GM12878 (cell line): ENCODE data around the gene SVOP. TPM values are rescaled to one million over a fixed set of nuclear protein-coding genes. Genes with fewer than 3 reads are reported as not detected.

Experiments used
- ATAC-seq: fragments of 200-7000 bp; cut with Tn5 transposase; 3 replicates; pipeline ENCODE4 v1.9.1; 2020; ENCODE audit warnings: mild to moderate bottlenecking, moderate library complexity
- BruUV-seq: library from RNA; stranded (reverse); fragments of 400-500 nt; replicated peaks from 2 replicates; lab custom pipeline; 2021; lab: Mats Ljungman, UMichigan
- CTCF ChIA-PET: fragments of 300-600 bp; sonication (Branson Sonifier 250); formaldehyde crosslinking; extraction: SDS; loops from one replicate; lab custom pipeline; 2021; ENCODE audit warnings: inconsistent platforms; lab: Yijun Ruan, JAX
- POLR2A ChIA-PET: fragments of 350-600 bp; formaldehyde crosslinking; extraction: SDS; loops from one replicate; lab custom pipeline; 2021; ENCODE audit warnings: inconsistent platforms; lab: Charles Lee
- RAD21 ChIA-PET: fragments of 300-600 bp; sonication (Branson Sonifier 250); formaldehyde crosslinking; loops from one replicate; lab custom pipeline; 2023; ENCODE audit warnings: antibody characterized with exemption; ENCODE audit not compliant: unreplicated experiment; lab: Charles Lee
- SMC1A ChIA-PET: fragments of 300-600 bp; sonication (Branson Sonifier 250); formaldehyde crosslinking; loops from one replicate; lab custom pipeline; 2023; ENCODE audit not compliant: unreplicated experiment, uncharacterized antibody; lab: Charles Lee
- DNase-seq: peaks from one replicate; pipeline ENCODE4 v3.0.0-alpha.2; 2011; ENCODE audit warnings: low read depth, low spot score
- FAIRE-seq: peaks from 3 replicates; lab custom pipeline; 2011; peaks lifted over from hg19 to GRCh38; lab: Jason Lieb, UNC
- H2AFZ ChIP-seq: 2 replicates; pipeline ENCODE4 v1.6.0; 2011; ENCODE audit warnings: low read depth, low read length, control low read depth; ENCODE audit not compliant: control insufficient read depth
- H3K27ac ChIP-seq: 2 replicates; pipeline ENCODE4 v1.5.1; 2011; ENCODE audit warnings: control low read depth; ENCODE audit not compliant: control insufficient read depth, insufficient read depth
- H3K27me3 ChIP-seq, 2 experiments: replicated peaks in 1 of 2; 2 replicates each; pipeline versions ENCODE4 v1.6.0 to v1.6.1; 2011; ENCODE audit warnings: low read length in 1 of 2; ENCODE audit not compliant: control insufficient read depth in 2 of 2, insufficient read depth in 2 of 2
- H3K36me3 ChIP-seq, 2 experiments: 2 replicates each; pipeline ENCODE4 v1.5.1; 2011; ENCODE audit warnings: low read length in 1 of 2; ENCODE audit not compliant: control insufficient read depth in 2 of 2, insufficient read depth in 2 of 2
- H3K4me1 ChIP-seq: 2 replicates; pipeline ENCODE4 v1.6.1; 2011; ENCODE audit warnings: mild to moderate bottlenecking, low read length, moderate library complexity, mixed read lengths; ENCODE audit not compliant: control insufficient read depth, insufficient read depth
- H3K4me2 ChIP-seq: 2 replicates; pipeline ENCODE4 v1.6.0; 2011; ENCODE audit warnings: control low read depth; ENCODE audit not compliant: control insufficient read depth, insufficient read depth
- H3K4me3 ChIP-seq: fragments of 200-600 bp; sonication (generic); 2 replicates; pipeline ENCODE4 v1.5.1; 2016
- H3K79me2 ChIP-seq: 2 replicates; pipeline ENCODE4 v1.6.0; 2011; ENCODE audit warnings: low read length; ENCODE audit not compliant: control insufficient read depth, insufficient read depth
- H3K9ac ChIP-seq: 2 replicates; pipeline ENCODE4 v1.8.0; 2011; ENCODE audit warnings: low read length, control low read depth, mixed read lengths; ENCODE audit not compliant: control insufficient read depth, insufficient read depth
- H3K9me3 ChIP-seq: replicated peaks from 3 replicates; pipeline ENCODE4 v1.5.1; 2011; ENCODE audit warnings: mild to moderate bottlenecking, low read length; ENCODE audit not compliant: control insufficient read depth, insufficient read depth
- H4K20me1 ChIP-seq: 2 replicates; pipeline ENCODE4 v1.6.0; 2011; ENCODE audit not compliant: control insufficient read depth, insufficient read depth
- E4F1 ChIP-seq: fragments of 450-650 bp; IDR thresholded peaks from 2 replicates; pipeline ENCODE4 v1.6.1; 2018; ENCODE audit warnings: borderline replicate concordance, mild to moderate bottlenecking; ENCODE audit not compliant: partially characterized antibody
- FOS ChIP-seq: IDR thresholded peaks from 3 replicates; pipeline ENCODE4 v1.6.1; 2011; ENCODE audit warnings: borderline replicate concordance; ENCODE audit not compliant: insufficient read length; ENCODE audit errors: extremely low read depth
- FOXM1 ChIP-seq: IDR thresholded peaks from 2 replicates; pipeline ENCODE4 v1.6.1; 2012; ENCODE audit warnings: low read depth, mild to moderate bottlenecking, inconsistent platforms, low read length, moderate library complexity
- HDAC2 ChIP-seq: fragments of 200-600 bp; sonication (generic); IDR thresholded peaks from 2 replicates; pipeline ENCODE4 v1.6.1; 2017
- JUND ChIP-seq: IDR thresholded peaks from 2 replicates; pipeline ENCODE4 v1.6.1; 2012; ENCODE audit warnings: low read depth, mild to moderate bottlenecking, low read length, improper control_type of control experiment, moderate library complexity
- KAT2A ChIP-seq: conservative IDR thresholded peaks from 2 replicates; pipeline ENCODE4 v1.6.1; 2011; ENCODE audit warnings: low read depth, low read length; ENCODE audit not compliant: control insufficient read depth
- MLLT1 ChIP-seq: fragments of 450-650 bp; IDR thresholded peaks from 2 replicates; pipeline ENCODE4 v1.6.1; 2016; ENCODE audit warnings: mild to moderate bottlenecking
- MYB ChIP-seq: fragments of 150-350 bp; IDR thresholded peaks from 2 replicates; pipeline ENCODE4 v1.6.1; 2014; ENCODE audit warnings: mild to moderate bottlenecking, low read depth, low read length, borderline replicate concordance
- MYC ChIP-seq: IDR thresholded peaks from 2 replicates; pipeline ENCODE4 v1.6.1; 2011; ENCODE audit warnings: mild to moderate bottlenecking, low read length, moderate library complexity, inconsistent platforms; ENCODE audit not compliant: insufficient read depth, insufficient replicate concordance, insufficient read length, severe bottlenecking
- NR2C1 ChIP-seq: fragments of 450-650 bp; IDR thresholded peaks from 2 replicates; pipeline ENCODE4 v1.6.1; 2017; ENCODE audit warnings: antibody characterized with exemption, mild to moderate bottlenecking, moderate library complexity
- PAX8 ChIP-seq: fragments of 450-650 bp; IDR thresholded peaks from 2 replicates; pipeline ENCODE4 v1.6.1; 2017; ENCODE audit warnings: mild to moderate bottlenecking, moderate library complexity
- TCF7 ChIP-seq: IDR thresholded peaks from 2 replicates; pipeline ENCODE4 v1.6.1; 2014; ENCODE audit warnings: antibody characterized with exemption, borderline replicate concordance
- ZZZ3 ChIP-seq: IDR thresholded peaks from 2 replicates; pipeline ENCODE4 v1.6.1; 2011; ENCODE audit warnings: low read depth; ENCODE audit not compliant: control insufficient read depth, insufficient read length
- WGBS: methylation state at CpG from one replicate; pipeline ENCODE4 v1.1.6; 2016; ENCODE audit warnings: low lambda C conversion rate; ENCODE audit not compliant: insufficient replicate concordance, insufficient coverage; ENCODE audit errors: missing lambda C conversion rate; 5-methylcytosine and 5-hydroxymethylcytosine counted together
- in situ Hi-C: fragments of 300-500 bp; cut with MboI; formaldehyde crosslinking; loops from 9 replicates; pipeline ENCODE4 v1.14.3; 2018; ENCODE audit warnings: mixed read lengths
- intact Hi-C: fragments of 100-400 bp; cut with micrococcal nuclease; formaldehyde crosslinking; loops from one replicate; pipeline ENCODE4 v1.14.2; 2022; ENCODE audit not compliant: unreplicated experiment
- polyA plus RNA-seq, 11 experiments: library from polyadenylated mRNA; depleted of rRNA in 4 of 11; unstranded in 6 of 11; stranded (reverse) in 5 of 11; fragments of >200 nt; fragmentation: Nextera tagmentation in 4 of 11; fragmentation: Illumina TruSeq in 1 of 11; extraction: Ambion mirVana in 4 of 11; extraction: Trizol in 1 of 11; gene quantifications; 1 replicate in 1 of 11; 2 replicates in 10 of 11; pipeline versions ENCODE4 v1.2.1 to v1.2.3, GENCODE V29; 2011 to 2016; ENCODE audit warnings: inconsistent platforms in 2 of 11, missing spikeins in 2 of 11, low read depth in 1 of 11
- total RNA-seq, 4 experiments: library from RNA; depleted of rRNA in 3 of 4; stranded (reverse); fragments of >200 nt in 3 of 4; fragmentation: Illumina TruSeq in 1 of 4; extraction: Trizol in 1 of 4; gene quantifications; 2 replicates each; pipeline versions ENCODE4 v1.2.1 to v1.2.3, GENCODE V29; 2013 to 2021
- TF ChIP-seq, protein P1 (sequence below): fragments of 450-650 bp; IDR thresholded peaks from 2 replicates; pipeline ENCODE4 v1.6.1; 2014; ENCODE audit warnings: mild to moderate bottlenecking
- TF ChIP-seq, protein P2 (sequence below): fragments of 450-650 bp; IDR thresholded peaks from 2 replicates; pipeline ENCODE4 v1.6.1; 2018; ENCODE audit warnings: mild to moderate bottlenecking, low read depth, moderate library complexity; ENCODE audit not compliant: partially characterized antibody

The SVOP gene
- total and polyA plus RNA-seq, 10 of the 15 experiments (the other 5 are each of a cell fraction or from before 2014, with no cell fraction given): under 0.01 TPM; not detected in 9

DNA sequence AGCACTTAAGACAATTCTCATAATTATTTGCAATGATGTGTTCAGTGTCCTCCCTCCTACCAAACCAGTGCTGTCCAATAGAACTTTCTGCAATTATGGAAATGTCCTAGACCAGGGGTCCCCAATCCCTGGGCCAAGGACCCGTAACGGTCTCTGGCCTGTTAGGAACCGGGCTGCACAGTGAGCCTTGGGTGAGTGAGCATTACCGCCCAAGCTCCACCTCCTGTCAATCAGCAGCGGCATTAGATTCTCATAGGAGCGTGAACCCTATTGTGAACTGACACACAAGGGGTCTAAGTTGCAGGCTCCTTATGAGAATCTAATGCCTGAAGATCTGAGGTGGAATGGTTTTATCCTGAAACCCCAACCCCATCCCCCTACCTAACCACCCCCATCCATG lies 3.9 kb downstream of the SVOP start:
- Histone ChIP-seq H3K36me3 (no peaks in the 10 kb centered on the region), H3K79me2 (no peaks in the 10 kb centered on the region), H3K4me3 (no peak overlapping the region), H3K27me3 (peaks cover 0 to 3% of the 10 kb centered on the region in 2 experiments; a peak in 1 of 4 replicates), H3K9me3 (no peaks in the 10 kb centered on the region; the same call in 2 of the 3 replicates), H3K9ac (no peak overlapping the region), H3K27ac (no peak overlapping the region), H4K20me1 (no peaks in the 10 kb centered on the region), H3K4me1 (no peaks in the 10 kb centered on the region), H2AFZ (no peak overlapping the region), H3K4me2 (no peak overlapping the region)
- RAD21 ChIA-PET: no interaction called here
- FAIRE-seq (no peak), ATAC-seq (no peak), DNase-seq (no peak)
- in situ Hi-C loops: no loop called here
- WGBS: 37% methylated on average over 6 of the region's 6 CpGs
- SMC1A ChIA-PET: no interaction called here
- CTCF ChIA-PET: no interaction called here
- POLR2A ChIA-PET: no interaction called here
- BruUV-seq: no TSS peak
- intact Hi-C loops: no loop called here
- TF ChIP-seq TCF7: no peak
- TF ChIP-seq HDAC2: no peak
- no peak for TF ChIP-seq NR2C1
- TF ChIP-seq JUND: no peak
- TF ChIP-seq FOS: no peak
- no peak for TF ChIP-seq ZZZ3
- no peak for TF ChIP-seq MYB
- TF ChIP-seq, protein P1, sequence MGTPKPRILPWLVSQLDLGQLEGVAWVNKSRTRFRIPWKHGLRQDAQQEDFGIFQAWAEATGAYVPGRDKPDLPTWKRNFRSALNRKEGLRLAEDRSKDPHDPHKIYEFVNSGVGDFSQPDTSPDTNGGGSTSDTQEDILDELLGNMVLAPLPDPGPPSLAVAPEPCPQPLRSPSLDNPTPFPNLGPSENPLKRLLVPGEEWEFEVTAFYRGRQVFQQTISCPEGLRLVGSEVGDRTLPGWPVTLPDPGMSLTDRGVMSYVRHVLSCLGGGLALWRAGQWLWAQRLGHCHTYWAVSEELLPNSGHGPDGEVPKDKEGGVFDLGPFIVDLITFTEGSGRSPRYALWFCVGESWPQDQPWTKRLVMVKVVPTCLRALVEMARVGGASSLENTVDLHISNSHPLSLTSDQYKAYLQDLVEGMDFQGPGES: no peak
- no peak for TF ChIP-seq FOXM1
- no peak for TF ChIP-seq MYC
- TF ChIP-seq, protein P2, sequence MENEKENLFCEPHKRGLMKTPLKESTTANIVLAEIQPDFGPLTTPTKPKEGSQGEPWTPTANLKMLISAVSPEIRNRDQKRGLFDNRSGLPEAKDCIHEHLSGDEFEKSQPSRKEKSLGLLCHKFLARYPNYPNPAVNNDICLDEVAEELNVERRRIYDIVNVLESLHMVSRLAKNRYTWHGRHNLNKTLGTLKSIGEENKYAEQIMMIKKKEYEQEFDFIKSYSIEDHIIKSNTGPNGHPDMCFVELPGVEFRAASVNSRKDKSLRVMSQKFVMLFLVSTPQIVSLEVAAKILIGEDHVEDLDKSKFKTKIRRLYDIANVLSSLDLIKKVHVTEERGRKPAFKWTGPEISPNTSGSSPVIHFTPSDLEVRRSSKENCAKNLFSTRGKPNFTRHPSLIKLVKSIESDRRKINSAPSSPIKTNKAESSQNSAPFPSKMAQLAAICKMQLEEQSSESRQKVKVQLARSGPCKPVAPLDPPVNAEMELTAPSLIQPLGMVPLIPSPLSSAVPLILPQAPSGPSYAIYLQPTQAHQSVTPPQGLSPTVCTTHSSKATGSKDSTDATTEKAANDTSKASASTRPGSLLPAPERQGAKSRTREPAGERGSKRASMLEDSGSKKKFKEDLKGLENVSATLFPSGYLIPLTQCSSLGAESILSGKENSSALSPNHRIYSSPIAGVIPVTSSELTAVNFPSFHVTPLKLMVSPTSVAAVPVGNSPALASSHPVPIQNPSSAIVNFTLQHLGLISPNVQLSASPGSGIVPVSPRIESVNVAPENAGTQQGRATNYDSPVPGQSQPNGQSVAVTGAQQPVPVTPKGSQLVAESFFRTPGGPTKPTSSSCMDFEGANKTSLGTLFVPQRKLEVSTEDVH: no peak
- TF ChIP-seq KAT2A: no peak
- no peak for TF ChIP-seq PAX8
- TF ChIP-seq E4F1: no peak
- no peak for TF ChIP-seq MLLT1
